GM19467 (cell line): ENCODE measurements around the gene C12orf57.
"Not testable (repeated sequence)": the region's sequence is repeated elsewhere in the genome, so short reads cannot be mapped to it uniquely, and the experiment has no call there.

Source experiments
- ATAC-seq: cut with Tn5 transposase; IDR thresholded peaks from one replicate; pipeline ENCODE4 v1.9.1; 2021; ENCODE audit warnings: mild to moderate bottlenecking, moderate library complexity; ENCODE audit not compliant: unreplicated experiment

The C12orf57 gene, protein sequence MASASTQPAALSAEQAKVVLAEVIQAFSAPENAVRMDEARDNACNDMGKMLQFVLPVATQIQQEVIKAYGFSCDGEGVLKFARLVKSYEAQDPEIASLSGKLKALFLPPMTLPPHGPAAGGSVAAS

DNA sequence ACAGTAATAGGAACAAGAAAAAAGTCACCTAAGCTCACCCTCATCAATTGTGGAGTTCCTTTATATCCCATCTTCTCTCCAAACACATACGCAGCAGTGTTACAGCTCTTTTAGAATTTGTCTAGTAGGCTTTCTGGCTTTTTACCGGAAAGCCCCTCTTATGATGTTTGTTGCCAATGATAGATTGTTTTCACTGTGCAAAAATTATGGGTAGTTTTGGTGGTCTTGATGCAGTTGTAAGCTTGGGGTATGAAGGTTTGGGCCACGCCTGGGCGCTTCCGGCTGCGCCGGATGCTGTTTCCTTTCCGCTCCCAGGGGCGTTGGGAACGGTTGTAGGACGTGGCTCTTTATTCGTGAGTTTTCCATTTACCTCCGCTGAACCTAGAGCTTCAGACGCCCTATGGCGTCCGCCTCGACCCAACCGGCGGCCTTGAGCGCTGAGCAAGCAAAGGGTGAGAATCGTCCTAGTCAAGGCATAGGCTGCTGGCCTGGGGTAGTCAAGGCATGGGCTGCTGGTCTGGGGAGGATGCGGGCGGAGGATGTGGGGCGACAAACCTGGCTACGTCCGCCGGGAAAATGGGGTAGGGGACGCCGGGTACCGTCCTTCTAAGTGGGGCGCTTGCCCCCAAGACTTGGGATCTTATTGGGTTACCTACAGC, at the start of gene C12orf57, which contains the start of gene RNU7-1:
TSS of gene C12orf57 (plus strand) at position 301 of the 659 bp plus-strand sequence. CDS start at position 401, 100 bp downstream.
TSS of gene RNU7-1 (plus strand) at position 95 of the 659 bp plus-strand sequence.
- peak; percentile 28 for ATAC-seq

DNA sequence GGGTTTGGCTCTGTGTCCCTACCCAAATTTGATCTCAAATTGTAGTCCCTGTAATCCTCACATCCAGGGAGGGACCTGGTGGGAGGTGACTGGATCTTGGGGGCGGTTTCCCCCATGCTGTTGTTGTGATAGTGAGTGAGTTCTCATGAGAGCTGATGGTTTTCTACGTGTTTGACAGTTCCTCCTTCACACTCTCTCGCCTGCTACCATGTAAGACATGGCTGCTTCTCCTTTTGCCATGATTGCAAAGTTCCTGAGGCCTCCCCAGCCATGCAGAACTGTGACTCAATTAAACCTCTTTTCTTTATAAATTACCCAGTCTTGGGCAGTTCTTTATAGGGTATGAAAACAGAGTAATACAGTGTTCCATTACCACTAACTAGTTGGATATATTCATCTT, 49.5 kb upstream of the C12orf57 start:
- no peak for ATAC-seq

- ATAC-seq, result no peak
Measured at GRCh38 chr12:6896846-6897435, 46.9 kb upstream of the C12orf57 start.

DNA sequence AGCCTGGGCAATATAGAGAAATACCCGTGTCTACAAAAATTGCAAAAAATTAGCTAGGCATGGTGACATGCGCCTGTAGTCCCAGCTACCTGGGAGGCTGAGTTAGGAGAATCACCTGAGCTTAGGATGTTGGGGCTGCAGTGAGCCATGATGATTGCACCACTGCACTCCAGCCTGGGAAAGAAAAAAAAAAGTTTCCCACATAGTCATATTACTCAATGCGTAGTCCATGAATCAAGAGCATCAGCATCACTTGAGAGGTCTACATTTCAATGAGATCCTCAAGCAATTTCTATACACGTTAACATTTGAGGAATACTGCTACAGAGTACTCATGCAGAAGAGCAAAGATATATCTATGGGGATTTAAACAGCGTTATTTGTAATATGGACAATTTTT, 44.4 kb upstream of the C12orf57 start:
- ATAC-seq, result no peak

DNA sequence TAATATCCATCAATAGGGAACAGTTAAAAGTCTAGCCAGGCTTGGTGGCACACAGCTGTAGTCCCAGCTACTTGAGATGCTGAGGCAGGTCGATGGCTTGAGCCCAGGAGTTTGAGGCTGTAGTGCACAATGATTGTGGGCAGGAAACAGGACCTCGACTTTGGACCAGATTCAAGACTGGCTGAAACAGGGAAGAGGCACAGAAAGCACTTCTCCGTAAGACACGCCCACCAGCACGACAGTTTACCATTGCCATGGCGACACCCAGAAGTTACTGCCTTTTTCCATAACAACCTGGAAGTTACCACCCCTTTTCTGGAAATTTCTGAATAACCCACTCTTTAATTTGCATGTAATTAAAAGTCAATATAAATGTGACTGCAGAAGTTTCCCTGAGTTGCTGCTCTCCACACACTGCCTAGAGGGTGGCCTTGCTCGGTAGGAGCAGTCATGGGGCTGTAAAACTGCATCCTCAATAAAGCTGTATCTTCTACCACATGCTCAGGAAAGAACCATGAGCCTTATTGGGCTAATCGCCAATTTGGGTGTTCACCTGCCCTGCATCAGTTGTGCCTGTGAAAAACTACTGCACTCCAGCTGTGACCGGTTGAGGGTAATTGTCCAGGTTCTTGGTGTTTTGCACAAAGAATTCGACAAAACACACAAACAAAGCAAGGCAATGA, 43.8 kb upstream of the C12orf57 start:
- ATAC-seq, result no peak

DNA sequence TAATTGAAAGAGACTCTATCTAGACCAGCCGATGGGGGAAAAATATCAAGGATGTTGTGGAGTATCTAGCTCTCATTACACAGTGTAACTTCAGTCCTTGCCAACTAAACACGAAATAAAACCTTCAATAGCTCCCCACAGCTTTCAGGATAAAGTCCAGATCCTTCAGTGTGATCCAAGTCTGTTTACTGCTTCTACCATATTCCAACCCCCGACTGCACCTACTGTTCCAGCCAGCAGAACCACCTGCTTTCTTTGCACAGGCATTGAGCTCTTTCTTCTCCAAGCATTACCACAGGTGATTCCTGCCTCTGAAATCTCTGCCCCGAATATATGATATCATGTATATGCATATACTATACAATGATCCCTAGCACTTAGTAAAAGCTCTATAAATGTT, 41.4 kb upstream of the C12orf57 start:
- ATAC-seq, result no peak

DNA sequence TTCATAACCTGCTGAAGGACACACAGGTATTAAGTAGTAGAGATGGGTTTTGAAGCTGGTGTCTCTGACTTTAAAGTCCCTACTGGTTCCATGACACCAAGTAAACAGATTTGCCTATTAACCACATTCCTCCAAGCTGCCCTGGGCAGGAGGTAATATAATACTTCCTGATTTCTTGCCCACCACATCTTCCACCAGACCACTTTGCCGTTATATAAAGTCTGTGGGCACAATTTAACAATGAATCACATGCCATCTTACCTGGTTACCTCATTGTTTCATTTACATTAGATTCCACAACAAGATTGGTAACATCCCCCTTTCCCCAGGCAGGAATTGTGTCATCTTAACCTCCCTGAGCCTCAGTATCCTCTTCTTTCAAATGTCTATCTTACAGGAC, 40.1 kb upstream of the C12orf57 start:
- ATAC-seq, result no peak

GRCh38 chr12:6904280-6905276, 39.2 kb upstream of the C12orf57 start, which contains the start of gene LRRC23:
LRRC23 (plus strand) TSS chr12:6904822; CDS start chr12:6905634, 812 bp downstream.
- peak; percentile 85 for ATAC-seq

GRCh38 chr12:6905414-6906040, 38.3 kb upstream of the C12orf57 start:
- no peak for ATAC-seq

DNA sequence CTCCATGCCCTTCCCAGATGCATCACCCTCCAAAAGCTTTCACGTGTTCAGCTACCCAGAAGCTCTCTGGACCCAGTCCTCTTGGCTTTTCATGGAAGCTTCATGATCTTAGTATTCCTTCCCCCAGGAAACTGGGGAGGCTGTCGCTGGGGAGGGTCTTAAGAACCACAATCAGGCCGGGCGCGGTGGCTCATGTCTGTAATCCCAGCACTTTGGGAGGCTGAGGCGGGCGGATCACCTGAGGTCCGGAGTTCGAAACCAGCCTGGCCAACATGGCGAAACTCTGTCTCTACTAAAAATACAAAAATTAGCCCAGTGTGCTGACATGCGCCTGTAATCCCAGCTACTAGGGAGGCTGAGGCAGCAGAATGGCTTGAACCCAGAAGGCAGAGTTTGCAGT, 35.7 kb upstream of the C12orf57 start:
- not testable (repeated sequence) for ATAC-seq

DNA sequence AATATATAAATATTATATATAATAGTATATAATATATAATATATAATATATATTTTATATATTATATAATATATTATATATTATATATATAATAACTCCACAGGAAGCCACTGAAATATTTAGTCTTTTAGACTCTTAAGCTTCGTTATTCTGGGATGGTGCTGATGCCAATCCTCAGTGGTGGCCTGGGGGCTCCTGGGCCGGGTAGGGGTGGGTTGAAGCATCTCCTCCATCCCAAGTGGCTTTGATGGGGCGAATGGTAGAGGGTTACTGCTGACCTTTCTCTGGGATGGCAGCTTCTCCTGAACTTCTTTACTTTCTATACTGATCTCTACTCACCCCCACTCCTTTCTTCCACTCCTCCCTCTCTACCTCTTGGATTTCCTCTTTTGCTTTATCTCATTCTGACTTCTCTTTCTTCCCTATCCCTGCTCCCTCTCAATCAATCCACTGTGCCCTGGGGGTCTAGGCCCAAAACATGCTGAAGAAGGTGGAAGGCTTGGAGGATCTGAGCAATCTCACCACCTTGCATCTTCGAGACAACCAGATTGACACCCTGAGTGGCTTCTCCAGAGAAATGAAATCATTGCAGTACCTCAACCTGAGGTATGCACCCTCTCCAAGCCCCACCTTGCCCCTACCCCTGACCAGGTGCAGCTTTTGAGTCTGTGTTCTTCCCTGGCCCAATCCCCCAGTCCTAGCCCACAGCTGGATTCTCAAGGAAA, 34.2 kb upstream of the C12orf57 start:
- no peak for ATAC-seq

- no peak for ATAC-seq
Measured at GRCh38 chr12:6912164-6912935, 31.5 kb upstream of the C12orf57 start.

DNA sequence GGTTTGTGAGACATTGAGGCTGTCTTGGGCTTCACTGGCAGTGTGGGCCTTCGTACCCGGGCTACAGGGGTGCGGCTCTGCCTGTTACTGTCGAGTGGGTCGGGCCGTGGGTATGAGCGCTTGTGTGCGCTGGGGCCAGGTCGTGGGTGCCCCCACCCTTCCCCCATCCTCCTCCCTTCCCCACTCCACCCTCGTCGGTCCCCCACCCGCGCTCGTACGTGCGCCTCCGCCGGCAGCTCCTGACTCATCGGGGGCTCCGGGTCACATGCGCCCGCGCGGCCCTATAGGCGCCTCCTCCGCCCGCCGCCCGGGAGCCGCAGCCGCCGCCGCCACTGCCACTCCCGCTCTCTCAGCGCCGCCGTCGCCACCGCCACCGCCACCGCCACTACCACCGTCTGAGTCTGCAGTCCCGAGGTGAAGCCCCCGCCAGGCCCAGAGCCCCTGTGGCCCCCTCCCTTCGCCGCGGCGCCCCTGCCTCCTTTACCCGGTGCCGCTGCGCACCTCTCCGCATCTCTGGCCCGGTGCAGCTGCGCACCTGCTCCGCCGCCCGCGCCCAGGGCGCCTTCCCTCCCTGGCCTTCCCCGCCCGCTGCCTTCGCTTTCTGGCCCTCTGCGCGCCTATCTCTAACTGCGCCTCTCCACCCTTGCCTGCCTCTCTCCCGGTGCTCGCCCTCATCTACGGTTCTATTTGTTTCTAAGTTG, 29.4 kb upstream of the C12orf57 start, which contains the start of gene ENO2:
TSS of gene ENO2 (plus strand) at position 335 of the 701 bp plus-strand sequence. CDS start 1,253 bp downstream, outside the sequence.
- no peak for ATAC-seq

DNA sequence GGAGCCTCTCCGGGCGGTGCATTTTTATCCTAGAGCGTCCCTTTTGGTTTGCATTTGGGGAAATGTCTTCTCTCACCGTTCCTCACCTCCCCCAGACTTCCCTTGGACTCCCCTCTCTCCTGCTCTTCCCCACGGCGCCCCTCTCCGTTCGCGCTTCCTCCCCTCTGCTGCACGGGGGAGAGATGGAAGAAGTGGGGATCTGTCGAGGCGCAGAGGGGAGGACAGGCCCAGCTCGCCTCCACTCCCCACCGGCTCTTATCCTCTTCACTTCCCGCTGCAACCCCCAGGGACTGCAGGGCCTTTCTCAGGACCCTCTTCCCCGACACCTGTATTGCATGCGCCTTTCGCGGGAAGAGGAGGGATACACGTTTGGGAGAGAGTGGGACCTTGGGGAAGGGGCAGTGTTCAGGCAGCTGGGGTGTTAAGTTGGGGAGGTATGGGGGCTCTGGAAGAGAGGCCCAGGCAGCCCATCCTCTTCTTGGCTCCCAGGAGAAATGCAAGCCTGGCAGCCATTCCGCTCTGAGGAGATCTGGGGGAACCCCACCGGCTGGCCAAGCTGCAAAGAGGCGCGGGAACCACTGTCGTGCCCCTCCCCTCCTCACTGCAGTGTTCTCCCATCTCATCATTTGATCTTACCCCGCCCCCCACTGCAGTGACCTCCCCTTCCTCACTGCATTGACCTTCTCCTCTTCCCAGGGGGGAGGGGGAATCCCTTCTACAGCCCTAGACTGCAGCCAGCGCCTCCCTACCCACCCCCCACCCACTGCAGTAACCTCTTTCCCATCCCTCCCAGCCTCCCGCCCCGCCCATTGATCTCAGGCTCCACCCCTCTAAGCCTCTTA, 28.7 kb upstream of the C12orf57 start:
- no peak for ATAC-seq

- ATAC-seq, result no peak
Measured at GRCh38 chr12:6915789-6916285, 28.0 kb upstream of the C12orf57 start.

DNA sequence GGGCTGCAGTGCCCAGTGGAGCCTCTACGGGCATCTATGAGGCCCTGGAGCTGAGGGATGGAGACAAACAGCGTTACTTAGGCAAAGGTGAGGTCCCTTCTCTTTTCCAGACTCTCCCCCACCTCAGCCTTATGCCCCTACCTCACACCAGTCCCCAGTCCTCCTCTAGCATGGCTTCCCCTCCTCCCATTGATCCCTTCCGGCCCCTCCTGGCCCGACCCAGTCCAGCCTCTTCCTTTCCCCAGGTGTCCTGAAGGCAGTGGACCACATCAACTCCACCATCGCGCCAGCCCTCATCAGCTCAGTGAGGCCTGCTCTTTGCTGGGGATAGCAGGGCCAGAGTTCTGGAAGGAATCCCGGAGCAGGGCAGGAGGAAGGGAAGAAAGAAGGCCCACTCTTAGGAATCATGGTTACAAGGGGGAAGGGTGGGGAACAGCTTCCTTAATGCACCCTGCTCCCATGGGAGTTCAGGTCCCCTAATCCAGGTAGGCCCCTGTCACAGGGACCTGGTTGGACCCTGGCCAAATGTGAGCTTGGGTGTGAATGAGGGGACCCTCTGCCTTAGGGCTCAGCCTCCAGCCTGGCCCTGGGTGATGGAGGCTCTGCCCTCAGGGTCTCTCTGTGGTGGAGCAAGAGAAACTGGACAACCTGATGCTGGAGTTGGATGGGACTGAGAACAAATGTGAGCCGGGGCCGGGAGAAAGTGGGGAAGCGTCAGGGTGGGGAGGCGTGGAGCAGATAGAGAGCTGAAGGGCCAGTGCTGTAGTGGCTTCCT, 27.2 kb upstream of the C12orf57 start:
- ATAC-seq, result no peak
